Activated T-cell treated with anti-CD3 and anti-CD28 coated beads for 48 hours (primary cell): ENCODE measurements around the gene BORCS8.
"Not testable (repeated sequence)": the region's sequence is repeated elsewhere in the genome, so short reads cannot be mapped to it uniquely, and the experiment has no call there.

Experiments
- DNase-seq: peaks from one replicate; pipeline ENCODE4 v3.0.0-alpha.2; 2020; ENCODE audit warnings: low read depth

Gene BORCS8

GRCh38 chr19:19148504-19148903, 43.4 kb downstream of the BORCS8 start:
- DNase-seq, result not testable (repeated sequence)

- no peak for DNase-seq
Observed at GRCh38 chr19:19147344-19147743, 44.6 kb downstream of the BORCS8 start.

GRCh38 chr19:19146865-19147264, 45.1 kb downstream of the BORCS8 start:
- DNase-seq, result no peak

GRCh38 chr19:19145684-19146608, 46.0 kb downstream of the BORCS8 start:
- DNase-seq, result peak; percentile 80

GRCh38 chr19:19145281-19145680, 46.7 kb downstream of the BORCS8 start:
- DNase-seq, result no peak

- DNase-seq, result no peak
Observed at GRCh38 chr19:19142347-19142746, 49.6 kb downstream of the BORCS8 start.

- DNase-seq, result no peak
Observed at GRCh38 chr19:19140476-19140875, 51.5 kb downstream of the BORCS8 start.

GRCh38 chr19:19139876-19140229, 52.1 kb downstream of the BORCS8 start:
- DNase-seq, result no peak

- DNase-seq, result peak; percentile 93
Observed at GRCh38 chr19:19138109-19138981, 53.6 kb downstream of the BORCS8 start, which contains the start of gene TMEM161A. Gene TMEM161A (minus strand): TSS chr19:19138478. CDS start chr19:19138428, 50 bp downstream.

- DNase-seq, result no peak
Observed at GRCh38 chr19:19137556-19138108, 54.3 kb downstream of the BORCS8 start.

- not testable (repeated sequence) for DNase-seq
Observed at GRCh38 chr19:19135713-19136112, 56.2 kb downstream of the BORCS8 start.

- peak; percentile 43 for DNase-seq
Observed at GRCh38 chr19:19134687-19135158, 57.2 kb downstream of the BORCS8 start.

- no peak for DNase-seq
Observed at GRCh38 chr19:19133985-19134384, 58.0 kb downstream of the BORCS8 start.

- no peak for DNase-seq
Observed at GRCh38 chr19:19132912-19133311, 59.0 kb downstream of the BORCS8 start.

- no peak for DNase-seq
Observed at GRCh38 chr19:19131989-19132388, 60.0 kb downstream of the BORCS8 start.
